GM19240 (cell line): ENCODE measurements around the gene ITPRIPL2.

Experiments used
- DNase-seq: peaks from one replicate; pipeline ENCODE4 v3.0.0; 2011; ENCODE audit warnings: low spot score; ENCODE audit not compliant: insufficient read length

ITPRIPL2 gene

GRCh38 chr16:19113577-19114358 is at the start of gene ITPRIPL2:
Gene ITPRIPL2, plus strand, starts transcription at chr16:19113964. Its CDS starts 498 bp downstream, at chr16:19114462.
- DNase-seq = no peak

GRCh38 chr16:19066988-19067348 is 46.8 kb upstream of the ITPRIPL2 start:
- no peak for DNase-seq

DNA sequence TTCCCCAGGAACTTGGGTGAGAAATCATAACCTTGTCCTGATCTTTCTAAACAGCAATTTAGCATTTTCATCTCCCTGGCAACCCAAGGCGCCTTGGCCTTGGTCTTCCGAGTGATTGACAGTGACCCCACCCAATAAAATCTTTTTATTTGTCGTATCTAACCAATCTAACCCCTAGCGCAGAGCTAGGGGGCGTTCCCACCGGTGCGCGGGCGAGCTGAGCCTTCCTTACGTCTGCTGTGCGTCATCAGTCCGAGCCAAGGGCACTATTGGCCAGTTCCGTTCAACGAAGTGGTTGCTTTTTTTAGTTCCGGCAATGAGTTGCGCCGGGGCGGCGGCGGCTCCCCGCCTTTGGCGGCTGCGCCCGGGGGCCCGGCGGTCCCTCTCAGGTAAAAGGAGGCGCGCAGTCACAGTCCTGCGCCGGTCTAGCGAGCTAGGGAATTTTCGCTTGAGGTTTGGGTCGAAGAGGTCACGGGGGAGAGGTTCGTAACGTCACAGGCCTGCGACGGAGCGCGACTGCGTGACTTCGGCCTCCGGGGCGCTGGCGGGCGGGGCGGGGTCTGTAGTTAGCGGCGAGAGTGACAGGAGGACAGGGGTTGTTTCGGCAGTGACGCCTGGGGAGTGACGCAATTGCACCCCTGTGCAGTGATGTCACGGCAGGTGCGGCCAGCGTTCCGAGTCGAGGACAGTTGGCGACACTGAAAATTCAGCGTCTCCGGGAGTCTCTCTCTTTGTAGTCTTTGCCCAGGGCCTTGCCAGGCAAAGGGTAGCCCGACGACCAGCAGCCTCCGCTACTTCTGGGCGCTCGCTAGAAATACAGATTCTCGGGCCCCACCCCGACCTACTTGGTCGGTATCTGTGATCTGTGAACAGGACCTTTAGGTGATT is 46.2 kb upstream of the ITPRIPL2 start, which contains the start of gene COQ7:
COQ7 (plus strand) TSS at position 266 of the 888 bp plus-strand sequence; CDS start at position 317, 51 bp downstream.
- peak; percentile 90 for DNase-seq

DNA sequence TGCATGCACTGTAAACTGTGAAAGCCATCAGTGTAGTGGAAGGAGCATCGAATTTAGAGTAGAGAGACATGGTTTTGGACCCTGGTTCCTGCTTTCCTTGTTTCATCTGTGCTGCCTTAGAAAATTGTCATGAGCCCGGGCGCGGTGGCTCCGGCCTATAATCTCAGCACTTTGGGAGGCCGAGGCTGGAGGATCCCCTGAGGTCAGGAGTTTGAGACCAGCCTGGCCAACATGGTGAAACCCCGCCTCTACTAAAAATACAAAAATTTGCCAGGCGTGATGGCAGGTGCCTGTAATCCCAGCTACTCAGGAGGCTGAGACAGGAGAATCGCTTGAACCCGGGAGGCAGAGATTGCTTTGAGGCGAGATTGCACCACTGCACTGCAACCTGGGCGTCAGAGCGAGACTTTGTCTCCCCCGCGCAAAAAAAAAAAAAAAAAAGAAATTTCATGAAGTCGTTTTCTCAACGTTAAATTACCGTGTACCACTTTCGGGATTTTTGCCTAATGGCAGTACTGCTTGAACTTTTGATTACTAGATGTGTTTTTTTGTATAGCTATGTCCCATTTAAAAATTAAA is 45.4 kb upstream of the ITPRIPL2 start:
- DNase-seq = no peak

DNA sequence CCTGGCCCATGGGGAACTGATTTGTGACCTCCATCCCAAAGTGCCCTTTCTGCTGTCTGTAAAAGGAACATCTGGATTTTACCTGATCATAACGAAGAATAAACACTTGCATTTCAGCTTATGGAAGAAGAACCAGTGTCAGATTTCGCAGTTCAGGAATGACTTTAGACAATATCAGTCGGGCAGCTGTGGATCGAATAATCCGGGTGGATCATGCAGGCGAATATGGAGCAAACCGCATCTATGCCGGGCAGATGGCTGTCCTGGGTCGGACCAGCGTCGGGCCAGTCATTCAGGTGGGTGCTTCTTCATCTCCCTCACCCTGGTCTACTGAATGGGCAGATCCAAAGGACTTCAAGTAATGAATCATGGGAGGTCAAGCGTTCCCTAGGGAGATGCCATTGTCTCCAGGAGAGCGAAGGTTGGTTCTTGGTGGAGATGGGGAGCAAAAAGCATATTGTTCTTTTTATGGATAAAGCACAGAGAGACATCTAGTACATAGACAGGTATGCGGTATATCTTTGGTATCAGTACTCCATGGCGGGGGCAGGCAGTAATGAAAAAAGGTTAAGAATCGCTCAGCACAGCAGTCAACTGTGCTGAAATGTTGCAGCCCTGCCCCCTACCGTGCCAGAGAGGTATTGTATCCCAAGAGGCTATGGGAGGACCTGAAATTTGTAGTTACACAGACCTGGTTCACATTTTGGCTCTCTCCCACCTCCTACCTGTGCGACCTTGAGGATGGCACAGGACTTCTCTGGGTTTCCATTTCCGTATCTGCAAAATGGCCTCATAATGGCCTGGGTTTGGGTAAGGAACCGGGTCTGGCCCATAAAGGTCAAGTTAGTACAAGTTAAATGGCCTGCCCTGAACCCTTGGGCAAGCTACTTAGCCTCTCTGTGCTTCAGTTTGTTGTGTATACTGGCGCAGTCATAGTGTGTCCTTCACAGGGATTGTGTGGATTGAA is 41.7 kb upstream of the ITPRIPL2 start:
- DNase-seq = no peak

DNA sequence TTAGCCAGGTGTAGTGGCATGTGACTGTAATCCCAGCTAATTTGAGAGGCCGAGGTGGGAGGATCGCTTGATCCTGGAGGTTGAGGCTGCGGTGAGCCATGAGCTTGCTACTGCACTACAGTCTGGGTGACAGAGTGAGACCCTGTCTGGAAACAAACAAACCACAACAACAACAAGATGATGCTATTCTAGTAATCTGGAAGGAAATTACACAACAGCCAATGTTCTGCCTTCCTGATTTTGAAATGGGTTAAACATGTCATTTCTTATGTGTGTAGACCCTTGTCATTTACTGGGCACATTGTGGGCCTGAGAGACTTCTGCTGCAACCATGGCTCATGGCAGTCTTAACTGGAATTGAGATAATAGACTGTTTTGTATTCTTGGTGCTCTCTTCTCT is 40.4 kb upstream of the ITPRIPL2 start:
- no peak for DNase-seq

DNA sequence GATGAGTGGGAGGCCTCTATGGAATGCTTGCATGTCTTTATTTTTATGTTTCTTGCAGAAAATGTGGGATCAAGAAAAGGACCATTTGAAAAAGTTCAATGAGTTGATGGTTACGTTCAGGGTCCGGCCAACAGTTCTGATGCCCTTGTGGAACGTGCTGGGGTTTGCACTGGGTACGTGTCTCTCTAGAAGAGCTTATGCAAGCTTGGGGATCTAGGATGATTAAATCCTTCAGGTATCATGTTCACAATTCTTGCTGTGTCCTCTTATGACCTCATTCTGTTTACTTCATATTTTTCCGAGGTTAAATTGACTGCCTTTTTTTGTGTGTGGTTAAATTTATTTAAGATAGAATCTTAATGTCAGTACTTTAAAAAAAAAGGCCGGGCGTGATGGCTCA is 39.9 kb upstream of the ITPRIPL2 start:
- DNase-seq = no peak

DNA sequence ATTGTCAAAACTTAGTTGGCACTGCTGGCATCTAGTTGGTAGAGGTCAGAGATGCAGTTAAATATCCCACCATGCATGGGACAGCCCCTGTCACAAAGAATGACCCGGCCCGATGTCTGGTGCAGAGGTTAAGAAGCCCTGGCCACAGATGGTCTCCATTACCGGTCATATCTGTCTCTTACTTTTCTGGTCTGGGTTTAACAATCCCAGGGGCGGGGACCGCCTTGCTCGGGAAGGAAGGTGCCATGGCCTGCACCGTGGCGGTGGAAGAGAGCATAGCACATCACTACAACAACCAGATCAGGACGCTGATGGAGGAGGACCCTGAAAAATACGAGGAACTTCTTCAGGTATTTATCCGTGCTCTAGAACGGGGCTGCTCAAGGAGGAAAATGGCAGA is 38.3 kb upstream of the ITPRIPL2 start:
- no peak for DNase-seq

GRCh38 chr16:19077879-19078278 is 35.9 kb upstream of the ITPRIPL2 start:
- DNase-seq = no peak

GRCh38 chr16:19083670-19084069 is 30.1 kb upstream of the ITPRIPL2 start:
- DNase-seq = no peak

DNA sequence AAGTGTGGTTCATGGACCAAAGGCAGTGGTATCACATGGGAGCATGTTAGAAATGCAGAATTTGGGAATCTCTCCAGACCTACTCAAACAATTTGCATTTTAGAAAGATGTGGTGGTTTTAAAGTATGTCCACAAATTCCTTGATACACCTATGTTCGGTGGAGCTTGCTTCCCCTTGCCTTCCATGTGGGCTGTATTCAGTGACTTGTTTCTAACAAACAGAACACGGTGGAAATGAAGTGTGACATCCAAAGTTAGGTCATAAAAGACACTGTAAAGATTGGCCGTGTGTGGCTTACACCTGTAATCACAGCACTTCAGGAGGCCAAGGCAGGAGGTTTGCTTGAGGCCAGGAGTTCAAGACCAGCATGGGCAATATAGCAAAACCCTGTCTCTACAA is 29.6 kb upstream of the ITPRIPL2 start:
- DNase-seq = no peak

- DNase-seq = no peak
These were observed 28.9 kb upstream of the ITPRIPL2 start for GRCh38 chr16:19084879-19085278.

DNA sequence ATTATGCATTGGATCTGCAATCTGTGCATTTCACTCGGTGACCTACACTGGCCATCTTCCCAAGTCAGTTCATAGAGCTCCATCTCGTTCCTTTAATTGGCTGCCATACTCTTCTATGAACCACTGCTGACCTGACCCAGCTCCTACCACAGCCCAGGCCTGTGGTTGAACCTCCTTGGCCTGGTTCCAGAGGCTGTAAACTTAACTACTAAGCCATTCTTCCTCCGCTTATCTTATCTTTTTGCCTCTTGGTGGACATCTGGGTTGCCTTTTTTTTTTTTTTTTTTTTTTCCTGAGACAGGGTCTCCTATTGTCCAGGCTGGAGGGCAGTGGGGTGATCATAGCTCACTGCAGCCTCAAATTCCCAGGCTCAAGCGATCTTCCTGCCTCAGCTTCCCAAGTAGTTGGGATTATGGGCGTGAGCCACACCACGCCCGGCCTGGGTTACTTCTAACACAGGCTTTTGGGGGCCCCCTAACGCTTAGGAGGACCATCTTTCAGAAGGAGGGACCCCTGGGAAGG is 28.0 kb upstream of the ITPRIPL2 start:
- no peak for DNase-seq

DNA sequence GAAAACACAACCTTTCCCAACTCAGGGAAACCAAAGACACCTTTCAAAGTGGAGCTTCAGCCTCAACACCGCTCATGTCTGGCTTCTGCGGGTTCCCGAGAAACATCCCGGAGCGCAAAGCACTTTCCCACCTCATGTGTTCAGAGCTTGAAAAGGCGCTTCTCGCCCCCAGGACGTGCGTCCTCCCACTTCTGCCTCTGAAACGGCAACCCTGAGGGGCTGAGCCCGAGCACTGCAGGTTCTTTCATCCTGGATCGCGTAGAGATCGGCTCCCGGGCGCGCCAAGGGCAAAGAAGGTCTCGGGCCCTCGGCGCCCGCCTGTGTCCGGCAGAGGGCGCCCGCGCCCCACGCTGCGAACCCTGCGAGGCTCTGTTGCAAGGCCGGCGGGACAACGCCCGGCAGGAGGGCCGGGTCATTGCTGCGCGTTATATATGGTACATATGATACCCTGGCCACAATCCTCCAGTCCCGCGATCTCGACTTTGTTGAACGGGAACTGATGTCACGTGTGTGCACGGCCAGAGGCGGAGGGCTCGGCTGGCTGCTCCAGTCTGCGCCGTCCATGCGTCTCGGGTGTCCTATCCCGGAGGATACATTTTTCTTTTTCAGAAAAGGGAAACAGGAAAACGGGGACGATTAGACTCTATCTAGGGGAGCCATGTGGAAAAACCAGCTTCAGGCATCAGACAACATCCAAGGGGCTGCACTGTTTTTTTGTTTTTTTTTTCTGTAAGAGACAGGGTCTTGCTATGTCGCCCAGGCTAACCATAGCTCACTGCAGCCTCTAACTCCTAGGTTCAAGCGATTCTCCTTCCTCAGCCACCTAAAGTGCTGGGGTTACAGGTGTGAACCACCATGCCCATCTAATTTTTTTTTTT is 27.2 kb upstream of the ITPRIPL2 start:
- peak; percentile 61 for DNase-seq

- no peak for DNase-seq
These were observed 25.3 kb upstream of the ITPRIPL2 start for GRCh38 chr16:19088341-19088916.

DNA sequence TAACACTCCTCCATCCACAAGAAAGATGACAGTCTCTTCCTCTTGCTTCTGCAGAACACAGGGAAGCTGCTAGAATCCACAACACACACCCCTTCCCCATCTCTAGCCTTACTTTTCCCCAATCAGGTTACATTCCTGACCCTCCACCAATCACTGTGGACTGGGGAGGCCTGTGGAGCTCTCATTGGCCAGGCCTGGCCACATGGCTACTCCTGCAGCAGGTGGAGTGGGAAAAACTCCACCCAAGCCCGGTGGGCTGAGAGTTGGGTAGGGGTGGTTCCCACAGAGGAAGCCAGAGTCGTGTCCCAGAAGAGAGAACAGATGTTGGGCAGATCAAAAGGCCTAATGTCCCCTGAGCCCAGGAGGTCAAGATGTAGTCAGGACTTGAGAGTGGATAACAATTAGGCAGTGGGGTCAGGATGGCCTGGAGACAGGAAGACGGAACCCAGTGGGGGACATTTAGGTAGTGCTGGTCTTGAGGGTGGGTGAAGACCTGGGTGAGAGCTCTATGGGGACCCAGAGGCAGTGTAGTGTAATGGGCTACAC is 24.3 kb upstream of the ITPRIPL2 start:
- DNase-seq = no peak

GRCh38 chr16:19090916-19091315 is 22.8 kb upstream of the ITPRIPL2 start:
- DNase-seq = no peak

GRCh38 chr16:19092653-19093410 is 20.9 kb upstream of the ITPRIPL2 start:
- no peak for DNase-seq
